Adipose tissue (tissue), 3 donors: ENCODE data around the gene INTS13. TPM values are rescaled to one million over a fixed set of nuclear protein-coding genes. Genes with fewer than 3 reads are reported as not detected.
"Not testable (repeated sequence)": the region's sequence is repeated elsewhere in the genome, so short reads cannot be mapped to it uniquely, and the experiment has no call there.

Source experiments
- H3K27ac ChIP-seq: one replicate; pipeline ENCODE4 v1.5.1; 2013; ENCODE audit warnings: low read depth, low read length
- WGBS, 3 donors: extraction: QIAGEN DNeasy Blood & Tissue Kit; methylation state at CpG; one replicate each; pipeline ENCODE4 v1.1.7; 2013; 5-methylcytosine and 5-hydroxymethylcytosine counted together
- polyA plus RNA-seq, 3 donors: library from polyadenylated mRNA; stranded (reverse); fragments of 200-250 nt; gene quantifications; one replicate each; pipeline ENCODE4 v1.2.3, GENCODE V29; 2013
- donor health status: healthy with polysubstance abuse.
- donor health status: Bipolar disorder and iron deficiency.
- donor health status: healthy.

INTS13 gene
- polyA plus RNA-seq, 3 donors: 9.7 to 26.0 (median 9.8) TPM

DNA sequence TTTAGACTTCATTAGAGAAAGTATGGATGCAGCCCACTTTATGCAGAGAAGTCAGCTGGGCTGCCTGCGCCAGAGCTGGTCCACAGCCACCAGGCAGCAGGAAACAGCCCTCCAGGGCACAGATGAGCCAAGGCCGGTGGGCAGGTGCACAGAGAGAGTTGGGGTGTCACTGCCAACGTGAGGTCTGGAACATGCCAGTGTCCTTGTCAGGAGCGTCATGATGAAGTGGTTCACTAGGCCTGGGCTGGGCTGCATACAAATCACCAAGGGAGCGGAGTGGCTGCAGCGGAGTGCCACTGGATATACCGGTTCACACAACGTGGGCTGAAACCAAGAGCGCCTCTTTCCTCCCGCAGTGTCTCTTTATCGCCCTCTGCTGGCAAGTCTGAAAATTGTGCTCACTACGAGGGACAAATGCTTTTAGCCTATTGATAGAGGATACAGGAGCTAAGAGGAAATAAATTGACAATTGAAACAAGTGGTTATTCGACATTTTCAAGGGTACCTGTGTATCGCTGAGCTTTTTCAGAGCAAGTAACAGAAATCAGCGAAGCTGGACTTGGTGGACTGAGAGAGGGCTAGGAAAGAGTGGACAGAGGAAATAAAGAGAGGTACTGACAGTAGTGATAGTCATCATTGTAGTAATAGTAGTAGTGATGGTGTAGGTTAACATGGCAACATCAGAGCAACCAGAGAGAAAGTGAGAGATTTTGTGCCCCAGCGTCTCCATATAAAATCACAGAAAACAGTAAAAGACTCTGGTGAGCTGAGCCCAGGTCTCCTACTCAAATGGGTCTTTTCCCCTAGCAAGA is 52.8 kb downstream of the INTS13 start:
- 8 to 12% (median 11%) methylated on average over 16 of the region's 16 CpGs for WGBS, 3 donors

DNA sequence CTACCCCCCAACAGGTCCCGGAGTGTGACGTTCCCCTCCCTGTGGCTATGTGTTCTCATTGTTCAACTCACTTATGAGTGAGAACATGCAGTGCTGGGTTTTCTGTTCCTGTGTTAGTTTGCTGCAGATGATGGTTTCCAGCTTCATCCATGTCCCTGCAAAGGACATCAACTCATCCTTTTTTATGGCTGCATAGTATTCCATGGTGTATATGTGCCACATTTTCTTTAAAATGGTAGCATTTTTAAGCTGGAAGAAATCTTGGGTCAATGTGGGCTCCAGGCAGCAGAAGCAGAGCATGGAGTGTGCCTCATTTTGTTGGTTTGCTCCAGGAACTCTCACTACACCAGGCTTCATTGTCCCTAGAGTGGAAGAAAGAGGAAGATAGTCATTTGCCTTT is 57.2 kb downstream of the INTS13 start:
- WGBS, 3 donors: 70 to 100% (median 91%) methylated on average over 2 of the region's 2 CpGs
- no peak overlapping the region for H3K27ac ChIP-seq

More for the DNA sequence above, 52.8 kb downstream of the INTS13 start:
- H3K27ac ChIP-seq: no peak overlapping the region

DNA sequence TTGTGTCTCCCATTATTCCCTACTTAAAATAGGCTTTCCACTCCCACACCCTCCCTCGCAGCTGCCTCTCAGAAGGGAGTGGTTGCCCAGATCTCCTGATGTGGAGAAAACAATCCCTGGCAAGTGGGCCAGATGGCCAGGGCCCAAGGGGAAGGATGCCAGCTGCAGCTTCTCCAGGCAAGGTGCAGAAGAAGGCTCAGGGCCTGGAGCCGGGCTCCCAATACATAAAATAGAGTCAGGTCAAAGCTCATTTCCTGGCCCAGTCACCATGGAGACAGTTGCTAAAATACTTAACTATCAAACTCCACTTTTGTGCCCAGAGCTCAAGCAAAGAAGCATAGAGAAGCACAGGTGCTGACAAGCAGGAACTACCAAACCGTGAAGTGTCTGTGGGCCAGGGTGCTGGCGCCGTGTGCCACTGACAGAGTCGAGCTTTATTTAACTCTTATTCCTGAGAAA is 59.1 kb downstream of the INTS13 start:
- 14 to 37% (median 32%) methylated on average over 6 of the region's 6 CpGs for WGBS, 3 donors
- no peak overlapping the region for H3K27ac ChIP-seq

DNA sequence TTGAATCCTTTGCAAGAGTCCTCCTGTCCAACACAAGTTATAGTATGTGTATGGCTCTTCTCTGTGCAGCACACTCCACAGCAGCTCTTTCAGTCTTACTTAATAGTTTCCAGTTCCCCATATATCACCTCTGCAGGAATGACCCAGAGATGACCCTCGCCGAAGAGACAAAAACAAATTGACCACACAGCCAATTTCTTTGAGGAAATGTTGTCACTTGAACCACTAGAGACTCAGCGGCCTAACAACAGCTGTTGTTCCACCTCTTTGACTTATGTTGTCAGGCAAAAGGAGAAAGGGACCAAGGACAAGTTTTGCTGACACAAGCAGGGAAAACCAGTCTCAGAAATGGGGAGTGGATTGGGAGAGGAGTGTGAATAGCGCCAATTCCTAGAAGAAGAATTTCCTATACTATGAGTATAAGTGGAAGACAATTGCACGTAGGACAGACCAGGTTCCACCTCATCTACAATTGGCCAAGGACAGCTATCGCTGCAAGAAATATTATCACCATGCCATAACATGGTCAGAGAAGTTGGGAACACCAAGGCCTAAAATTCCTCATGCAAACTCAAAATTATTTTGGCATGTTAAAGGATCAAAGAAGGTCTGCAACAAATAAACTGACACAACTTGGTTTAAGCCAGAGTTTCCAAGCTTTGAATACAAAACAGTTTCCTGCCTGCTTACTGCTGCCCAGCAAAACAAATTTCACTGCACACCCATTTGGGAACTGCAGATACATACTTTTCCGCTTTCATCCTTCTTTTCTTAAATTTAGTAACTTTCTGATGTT is 63.1 kb downstream of the INTS13 start:
- H3K27ac ChIP-seq: no peak overlapping the region
- WGBS, 3 donors: 61 to 80% (median 62%) methylated on average over 7 of the region's 7 CpGs

DNA sequence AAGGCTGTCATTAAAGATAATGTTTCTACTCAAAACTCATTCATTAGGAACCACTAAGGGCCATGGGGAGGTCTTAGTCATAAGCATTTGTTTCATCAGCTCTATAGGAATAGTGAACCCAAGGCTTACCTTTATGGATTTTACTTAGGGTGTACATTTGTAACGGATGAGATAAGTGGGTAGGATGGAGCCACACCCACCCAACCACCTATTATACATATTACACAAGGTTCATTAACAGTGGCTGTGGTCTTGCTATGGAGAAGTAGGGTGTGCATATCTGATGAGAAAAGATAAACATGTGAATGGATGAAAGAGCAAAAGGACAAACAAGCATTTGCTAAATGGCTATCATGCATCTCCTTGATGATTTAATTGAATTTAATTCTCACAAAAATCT is 65.2 kb downstream of the INTS13 start:
- no peak overlapping the region for H3K27ac ChIP-seq
- WGBS, 3 donors: 64 to 84% (median 73%) methylated on average over 1 of the region's 1 CpG

DNA sequence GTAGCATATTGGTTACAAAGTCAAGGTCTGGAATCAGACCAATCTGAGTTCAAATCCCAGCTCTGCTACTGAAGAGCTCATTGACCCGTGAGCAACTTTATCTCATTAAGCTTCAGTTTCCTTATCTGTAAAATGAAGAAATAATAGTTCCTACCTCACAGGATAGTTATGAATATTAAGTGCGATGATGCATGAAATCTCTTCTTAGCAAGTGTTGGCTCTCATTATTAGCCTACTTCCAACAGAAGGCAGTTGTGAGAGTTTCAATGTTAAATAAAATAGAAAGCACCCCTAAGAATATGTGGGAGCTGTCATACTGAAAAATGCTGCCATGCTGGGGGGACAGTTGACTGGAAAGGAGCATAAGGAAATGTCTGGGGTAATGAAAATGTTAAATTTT is 65.8 kb downstream of the INTS13 start:
- H3K27ac ChIP-seq: no peak overlapping the region
- WGBS, 3 donors: 63 to 86% (median 83%) methylated on average over 2 of the region's 2 CpGs

DNA sequence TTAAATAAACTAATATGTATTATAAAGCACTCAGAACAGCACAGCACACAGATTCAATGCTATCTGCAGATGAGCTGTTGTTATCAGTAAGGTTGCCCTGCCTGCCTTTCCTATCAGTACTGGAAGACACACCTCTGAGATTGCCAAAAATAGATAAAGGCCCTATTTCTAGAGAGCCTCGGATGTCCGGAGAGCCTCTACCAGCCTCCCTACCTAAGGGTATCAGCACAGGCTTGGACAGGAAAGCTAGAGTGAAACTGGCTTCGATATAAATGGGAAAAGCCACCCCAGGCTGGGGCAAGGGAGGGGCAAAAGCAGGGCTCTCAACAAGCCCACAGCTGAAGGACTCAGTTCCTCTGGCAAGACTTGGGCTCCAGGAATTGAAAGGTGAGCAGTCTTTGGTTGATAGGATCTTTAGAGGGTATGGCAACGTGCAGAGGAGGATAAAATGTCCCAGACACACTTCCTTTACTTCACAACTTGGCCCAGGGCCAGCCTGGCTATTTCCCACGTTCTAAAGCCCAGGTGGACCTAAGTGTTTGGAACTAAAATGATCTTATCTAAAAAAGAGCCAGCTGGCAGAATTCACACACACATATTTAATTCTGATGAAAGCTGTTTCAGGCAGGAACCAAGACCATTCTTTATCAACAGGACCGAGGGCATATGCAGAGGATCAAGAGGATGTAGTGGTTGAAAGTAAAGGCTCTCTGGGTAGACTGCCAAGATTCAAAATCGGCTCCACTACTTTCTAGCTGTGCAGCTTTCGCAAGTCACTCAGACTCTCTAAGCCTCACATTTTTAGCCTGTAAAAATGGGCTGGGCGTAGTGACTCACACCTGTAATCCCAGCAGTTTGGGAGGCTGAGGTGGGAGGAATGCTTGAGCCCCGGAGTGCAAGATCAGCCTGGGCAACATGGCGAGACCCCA is 67.0 kb downstream of the INTS13 start:
- 12 to 27% (median 22%) methylated on average over 11 of the region's 11 CpGs for WGBS, 3 donors

DNA sequence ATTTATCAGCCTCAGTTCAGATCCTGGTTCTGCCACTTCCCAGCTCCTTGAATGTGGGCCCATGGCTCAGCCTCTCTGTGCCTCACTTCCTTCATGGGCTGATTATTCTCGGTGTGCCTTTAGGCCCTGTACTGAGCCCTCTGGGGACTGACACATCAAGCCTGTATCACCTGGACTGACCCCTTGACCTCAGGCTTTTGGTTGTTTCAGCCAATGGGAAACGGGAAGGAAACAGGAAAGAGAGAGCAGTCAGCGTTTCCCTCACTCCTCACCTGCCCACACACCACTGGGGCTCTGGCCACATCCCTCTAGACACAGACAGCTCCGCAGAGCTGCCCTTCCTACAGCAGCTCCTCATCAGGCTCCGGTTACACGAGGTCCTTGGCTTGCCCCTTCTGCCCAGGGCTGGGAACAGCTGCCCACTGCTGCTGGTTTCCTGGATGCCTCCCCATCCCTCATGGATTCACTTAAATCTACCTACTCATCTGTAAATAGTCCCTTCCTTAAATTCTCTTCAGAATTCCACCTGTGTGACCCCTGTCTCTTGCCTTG is 67.8 kb downstream of the INTS13 start:
- WGBS, 3 donors: 49 to 68% (median 54%) methylated on average over 6 of the region's 6 CpGs
- no peak overlapping the region for H3K27ac ChIP-seq

More for the DNA sequence above, 67.0 kb downstream of the INTS13 start:
- H3K27ac ChIP-seq: no peak overlapping the region

DNA sequence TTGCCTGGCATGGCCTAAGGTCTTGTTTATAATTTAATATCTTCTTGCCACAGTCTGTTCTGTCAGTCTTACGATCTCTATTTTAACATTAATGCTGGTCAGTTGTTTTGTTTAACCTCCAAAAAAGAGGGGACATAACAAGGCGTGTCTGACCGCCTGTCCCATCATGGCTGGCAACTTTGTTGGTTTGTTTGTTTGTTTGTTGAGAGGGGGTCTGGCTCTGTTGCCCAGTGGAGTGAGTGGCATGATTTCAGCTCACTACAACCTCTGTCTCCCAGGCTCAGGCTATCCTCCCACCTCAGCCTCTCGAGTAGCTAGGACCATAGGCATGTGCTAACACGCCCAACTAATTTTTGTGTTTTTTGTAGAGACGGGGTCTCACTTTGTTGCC is 68.7 kb downstream of the INTS13 start:
- no peak overlapping the region for H3K27ac ChIP-seq
- 91 to 98% (median 97%) methylated on average over 6 of the region's 6 CpGs for WGBS, 3 donors

DNA sequence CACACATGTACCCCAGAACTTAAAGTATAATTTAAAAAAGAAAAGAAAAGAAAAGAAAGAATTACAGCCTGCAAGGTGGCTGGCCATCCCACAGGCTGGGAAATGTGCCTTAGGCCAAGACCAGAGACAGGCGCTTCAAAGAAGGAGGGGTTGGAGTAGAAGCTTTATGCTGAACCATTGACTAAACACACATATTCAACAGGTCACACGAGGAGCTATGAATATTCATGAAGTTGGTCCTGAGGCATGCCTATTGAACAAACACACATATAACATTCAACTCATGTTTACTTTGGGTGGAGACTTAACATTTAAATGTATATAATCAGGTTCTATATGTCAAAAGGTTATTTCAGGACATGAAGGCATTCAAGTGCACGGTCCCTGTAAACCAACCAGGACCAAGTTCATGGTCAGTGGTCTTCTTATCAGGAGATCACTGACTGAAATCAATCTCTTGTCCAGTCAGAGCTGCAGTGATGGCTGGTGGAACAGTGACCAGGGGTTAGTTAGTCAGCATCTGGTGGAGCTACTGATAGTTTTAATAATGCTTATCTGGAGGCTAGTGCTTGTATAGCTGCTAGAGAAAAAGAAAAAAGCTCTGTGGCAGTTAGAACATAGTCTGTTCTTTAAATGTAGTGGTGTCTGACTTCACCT is 69.2 kb downstream of the INTS13 start:
- H3K27ac ChIP-seq: no peak overlapping the region
- 72 to 95% (median 91%) methylated on average over 3 of the region's 3 CpGs for WGBS, 3 donors

DNA sequence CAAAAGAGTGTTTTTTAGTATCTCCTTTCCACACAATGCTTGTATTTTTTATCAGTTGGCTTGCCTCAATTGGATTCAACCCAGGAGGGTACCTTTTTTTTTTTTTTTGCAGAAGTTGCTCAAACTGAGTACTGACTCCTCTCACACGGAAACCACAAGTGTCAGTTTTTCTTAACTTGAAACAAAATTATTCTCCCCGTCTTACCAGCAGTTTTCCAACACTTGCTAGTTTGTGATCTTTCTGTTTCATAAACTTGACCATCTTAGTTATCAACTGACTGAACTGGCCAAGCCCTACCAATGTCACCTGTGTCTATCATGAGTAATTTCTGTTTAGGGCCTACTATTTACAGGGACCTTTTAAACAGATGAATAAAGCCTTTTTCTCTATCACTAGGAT is 70.7 kb downstream of the INTS13 start:
- H3K27ac ChIP-seq: no peak overlapping the region
- WGBS, 3 donors: 46 to 53% (median 47%) methylated on average over 2 of the region's 2 CpGs

DNA sequence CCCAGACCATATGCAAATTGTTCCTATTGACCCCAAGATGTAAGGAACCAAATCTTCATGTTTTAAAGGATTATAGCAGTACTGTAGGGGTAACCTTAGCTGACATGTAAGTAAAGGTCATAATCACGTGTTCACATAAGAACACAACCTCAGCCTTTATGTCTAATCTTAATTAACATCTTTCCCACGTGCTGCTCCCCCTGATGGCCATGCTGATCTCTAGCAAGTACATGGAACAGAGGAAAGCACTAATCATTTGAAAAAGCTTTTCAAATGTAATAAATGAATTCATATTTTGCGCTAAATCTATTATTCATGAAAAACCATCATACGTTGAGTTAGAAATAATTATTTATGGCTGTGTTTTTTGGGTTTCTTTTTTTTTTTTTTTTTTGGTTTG is 74.3 kb downstream of the INTS13 start:
- 59 to 68% (median 61%) methylated on average over 4 of the region's 4 CpGs for WGBS, 3 donors
- no peak overlapping the region for H3K27ac ChIP-seq

DNA sequence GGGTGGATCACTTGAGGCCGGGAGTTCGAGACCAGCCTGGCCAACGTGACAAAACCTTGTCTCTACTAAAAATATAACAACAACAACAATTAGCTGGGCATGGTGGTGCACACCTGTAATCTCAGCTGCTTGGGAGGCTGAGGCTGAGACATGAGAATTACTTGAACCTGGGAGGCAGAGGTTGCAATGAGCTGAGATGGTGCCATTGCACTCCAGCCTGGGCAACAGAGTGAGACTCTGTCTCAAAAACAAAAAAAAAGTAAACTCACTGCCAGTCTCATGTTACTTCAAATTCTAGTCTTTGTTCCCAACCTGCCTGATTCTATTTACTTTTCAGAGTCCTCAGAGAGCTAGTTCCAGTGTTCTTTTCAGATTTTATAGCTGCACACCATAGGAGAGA is 75.0 kb downstream of the INTS13 start:
- H3K27ac ChIP-seq: not testable (repeated sequence)
- 94 to 100% (median 99%) methylated on average over 3 of the region's 3 CpGs for WGBS, 3 donors

DNA sequence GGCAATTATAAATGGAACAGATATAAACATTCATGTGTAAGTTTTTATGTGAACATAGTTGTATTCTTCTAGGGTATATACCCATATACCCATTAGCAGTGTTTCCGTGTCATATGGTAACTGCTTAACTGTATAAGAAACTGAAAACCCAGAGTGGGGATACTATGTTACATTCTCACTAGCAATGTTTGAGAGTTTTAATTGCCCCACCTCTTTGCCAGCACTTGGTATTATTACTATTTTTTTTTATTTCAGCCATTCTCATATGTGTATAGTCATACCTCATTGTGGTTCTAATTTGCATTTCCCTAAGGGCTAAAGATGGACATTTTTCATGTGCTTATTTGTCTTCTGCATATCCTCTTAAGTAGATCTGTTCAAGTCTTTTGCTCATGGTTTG is 76.1 kb downstream of the INTS13 start:
- H3K27ac ChIP-seq: no peak overlapping the region
- 97 to 100% (median 100%) methylated on average over 1 of the region's 1 CpG for WGBS, 3 donors

DNA sequence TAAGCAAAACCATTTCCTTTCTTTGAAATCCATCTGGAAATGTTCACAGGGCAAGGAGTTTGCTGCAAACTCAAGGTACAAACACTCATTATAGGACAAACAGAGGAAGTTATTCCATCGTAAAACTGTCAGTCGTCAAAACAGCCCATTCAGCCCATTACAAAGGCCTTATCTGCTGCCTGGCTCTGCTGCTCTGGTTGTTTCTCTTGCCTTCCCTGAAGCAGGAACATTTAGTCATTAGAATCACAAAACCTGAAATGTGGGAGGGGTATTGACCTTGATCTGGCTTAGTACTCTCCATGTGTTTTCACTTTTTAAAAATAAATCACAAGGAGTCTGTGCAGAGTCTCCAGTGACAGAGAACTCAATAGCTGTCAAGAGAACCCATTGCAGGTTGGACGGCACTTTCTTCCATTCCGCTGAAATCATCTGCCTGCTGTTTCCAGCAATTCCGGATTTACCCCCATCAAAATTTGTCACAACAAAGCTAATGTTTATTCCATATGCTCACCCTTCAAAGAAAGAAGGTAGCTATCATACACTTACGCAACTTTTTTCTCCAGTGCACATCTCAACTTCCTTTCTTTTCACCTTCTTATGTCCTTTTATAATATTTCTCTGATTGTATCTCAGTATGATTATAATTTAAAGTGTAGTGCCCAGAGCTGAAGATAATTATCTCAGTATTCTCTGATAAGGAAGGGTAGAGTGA is 80.2 kb downstream of the INTS13 start:
- 33 to 51% (median 48%) methylated on average over 6 of the region's 6 CpGs for WGBS, 3 donors
- no peak overlapping the region for H3K27ac ChIP-seq

DNA sequence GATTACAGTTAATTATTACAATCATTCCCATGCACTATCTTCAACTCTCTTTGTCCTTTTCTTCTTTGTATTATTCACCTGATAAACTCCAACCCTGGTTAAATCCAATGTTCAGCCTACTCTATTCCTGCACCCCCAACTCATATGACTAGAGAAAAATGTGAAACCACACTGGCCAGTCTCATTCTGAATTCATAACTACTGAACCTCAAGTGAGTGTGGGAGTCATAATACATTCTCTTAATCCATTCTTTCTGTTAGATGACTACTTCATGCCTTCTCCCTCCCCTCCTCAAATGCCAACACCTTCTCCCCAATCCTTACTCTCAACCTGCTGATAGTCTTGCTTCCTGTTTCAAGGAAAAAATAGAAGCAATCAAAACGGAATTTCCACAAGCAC is 82.4 kb downstream of the INTS13 start:
- 24 to 52% (median 50%) methylated on average over 1 of the region's 1 CpG for WGBS, 3 donors

More for the DNA sequence above, 82.4 kb downstream of the INTS13 start:
- H3K27ac ChIP-seq: no peak overlapping the region
